Upper lobe of left lung (tissue), 4 donors: Measurements from ENCODE around the gene KCNH1.

ENCODE experiments used
- CTCF ChIP-seq, 6 experiments: fragments of 450-650 bp in 4 of 6; fragments of 200-600 bp in 2 of 6; sonication (generic) in 2 of 6; IDR thresholded peaks; one replicate each; pipeline ENCODE4 v1.5.1; 2016 to 2019; ENCODE audit warnings: antibody characterized with exemption in 6 of 6
- POLR2A ChIP-seq, 4 donors: fragments of 450-650 bp; IDR thresholded peaks; one replicate each; pipeline ENCODE4 v1.5.1; 2016 to 2017; ENCODE audit warnings: antibody characterized with exemption in 4 of 4, mild to moderate bottlenecking in 2 of 4
- POLR2AphosphoS5 ChIP-seq, 2 donors: sonication (generic); formaldehyde crosslinking; IDR thresholded peaks; one replicate each; pipeline ENCODE4 v1.5.1; 2017; ENCODE audit warnings: antibody characterized with exemption in 2 of 2

- TF ChIP-seq POLR2A (IDR thresholded peaks at IDR 0.05) (no peak), CTCF (IDR thresholded peaks at IDR 0.05) (no peak), POLR2AphosphoS5 (IDR thresholded peaks at IDR 0.05) (no peak)
These were observed 119.7 kb downstream of the KCNH1 start for GRCh38 chr1:211014275-211014674.
